ENCODE results near the gene SOX6.
"Not testable (repeated sequence)": the region's sequence is repeated elsewhere in the genome, so short reads cannot be mapped to it uniquely, and the experiment has no call there.

SOX6 gene

DNA sequence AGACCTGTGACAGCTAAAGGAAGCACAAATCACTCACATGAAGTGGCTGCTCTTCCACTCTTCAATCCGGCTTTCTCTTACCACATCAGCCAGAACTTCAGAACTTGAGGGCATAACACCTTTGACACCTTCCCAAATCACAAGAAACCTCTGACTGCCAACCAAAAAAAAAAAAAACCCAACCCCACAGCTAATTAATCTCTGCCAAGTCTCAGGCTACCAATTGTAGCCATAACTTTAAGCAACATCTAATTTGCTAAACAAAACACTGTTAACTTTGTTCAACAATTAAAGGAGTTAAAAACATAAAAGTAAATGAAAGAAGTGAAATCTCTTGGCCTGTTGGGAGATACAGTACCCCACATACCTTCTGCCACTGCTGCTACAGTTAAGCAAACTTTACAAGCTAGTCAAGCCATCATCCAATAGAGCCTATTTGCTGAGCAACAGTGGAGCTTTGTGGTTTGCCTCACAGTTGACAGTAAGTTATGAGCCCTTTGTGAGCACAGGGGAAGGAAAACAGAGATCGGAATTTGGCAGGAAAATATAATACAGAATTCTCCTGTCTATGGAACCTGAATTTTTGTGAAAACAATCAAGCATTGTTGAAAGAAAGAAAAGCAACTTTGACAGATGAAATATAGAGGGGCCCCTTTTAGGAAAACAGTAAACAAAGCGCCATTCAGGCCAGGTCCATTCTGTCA lies at the start of gene SOX6:
Gene SOX6 (minus strand): TSS at position 490 of the 704 bp plus-strand sequence. CDS start 15,298 bp downstream, outside the sequence.
- DNase-seq (ENCODE audit: low spot score) (no peak), FAIRE-seq (no peak)

- DNase-seq (ENCODE audit: low spot score) (no peak), FAIRE-seq (no peak)
These were observed 48.5 kb upstream of the SOX6 start for GRCh38 chr11:16404781-16405285.

DNA sequence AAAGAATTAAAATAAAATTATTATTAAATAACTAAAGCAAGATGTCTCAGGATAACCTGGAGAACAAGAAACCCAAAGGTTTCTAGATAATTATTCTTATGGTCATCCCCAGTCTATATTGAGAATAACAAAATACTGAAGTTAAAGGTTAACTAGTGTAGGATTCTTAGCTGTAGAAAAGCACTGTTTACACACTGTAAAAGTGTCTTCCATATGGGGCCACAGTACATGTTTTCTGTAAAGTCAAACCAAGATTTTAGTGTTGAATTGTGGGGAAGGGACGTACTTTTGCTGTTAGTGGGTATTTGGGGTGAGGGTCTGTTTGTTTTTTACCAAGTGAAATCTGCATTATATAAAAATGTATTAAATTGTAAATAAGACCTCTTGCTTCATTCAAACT lies 47.5 kb upstream of the SOX6 start:
- no peak for FAIRE-seq
- DNase-seq (ENCODE audit: low spot score) = no peak

DNA sequence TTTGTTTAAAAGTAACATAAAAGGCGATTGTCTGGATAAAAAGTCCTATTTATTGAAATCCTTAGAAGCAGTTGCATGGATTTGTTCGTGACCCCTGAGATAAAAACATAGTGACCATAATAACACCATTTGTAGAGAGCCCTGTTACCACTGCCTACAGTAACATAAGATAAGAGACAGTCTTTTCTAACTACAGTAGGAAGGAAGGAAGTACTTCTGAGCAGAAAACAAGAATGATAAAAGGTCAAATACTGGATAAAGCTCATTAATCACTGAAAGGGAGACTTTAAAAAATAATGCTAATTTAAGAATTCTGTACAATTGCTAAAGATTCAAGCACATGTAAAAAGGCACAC lies 47.1 kb upstream of the SOX6 start:
- FAIRE-seq (no peak), DNase-seq (ENCODE audit: low spot score) (no peak)

DNA sequence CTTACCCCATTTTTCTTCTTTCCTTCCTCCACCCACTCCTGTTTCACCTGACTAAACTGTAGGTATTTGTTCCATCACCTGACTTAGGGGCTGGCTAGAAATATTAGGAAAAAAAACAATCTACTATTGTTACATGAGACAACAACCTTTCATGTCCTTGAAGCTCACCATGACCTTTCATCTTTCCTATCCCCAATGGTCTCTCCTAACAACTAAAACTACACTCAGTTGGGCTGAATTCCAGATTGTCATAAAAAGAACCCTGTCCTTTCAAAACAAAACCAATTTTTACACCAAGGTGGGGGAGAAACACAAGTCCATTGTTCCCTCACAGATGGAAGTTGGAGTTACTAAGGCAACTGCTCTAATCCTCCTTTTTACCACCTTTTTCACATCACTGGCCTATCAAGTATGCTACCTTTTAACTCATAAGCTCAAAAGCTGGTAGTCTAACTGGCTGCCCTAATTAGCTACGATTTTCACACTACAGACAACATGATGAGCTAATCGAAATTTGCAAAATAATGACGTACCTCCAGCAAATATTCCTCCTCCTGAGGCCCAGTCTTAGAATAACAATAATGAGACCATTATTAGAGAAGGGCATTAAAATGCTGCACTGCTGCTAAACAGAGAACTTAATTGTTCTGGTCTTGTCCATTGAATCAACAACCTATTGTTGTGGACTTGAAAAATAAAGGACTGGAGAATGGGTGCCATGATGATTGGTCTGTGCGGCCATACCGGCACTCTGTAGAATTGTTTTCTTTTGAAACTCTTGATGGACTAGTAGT lies 46.5 kb upstream of the SOX6 start:
- FAIRE-seq (no peak), DNase-seq (ENCODE audit: low spot score) (no peak)

GRCh38 chr11:16397390-16397789 lies 41.0 kb upstream of the SOX6 start:
- FAIRE-seq (no peak), DNase-seq (ENCODE audit: low spot score) (no peak)

DNA sequence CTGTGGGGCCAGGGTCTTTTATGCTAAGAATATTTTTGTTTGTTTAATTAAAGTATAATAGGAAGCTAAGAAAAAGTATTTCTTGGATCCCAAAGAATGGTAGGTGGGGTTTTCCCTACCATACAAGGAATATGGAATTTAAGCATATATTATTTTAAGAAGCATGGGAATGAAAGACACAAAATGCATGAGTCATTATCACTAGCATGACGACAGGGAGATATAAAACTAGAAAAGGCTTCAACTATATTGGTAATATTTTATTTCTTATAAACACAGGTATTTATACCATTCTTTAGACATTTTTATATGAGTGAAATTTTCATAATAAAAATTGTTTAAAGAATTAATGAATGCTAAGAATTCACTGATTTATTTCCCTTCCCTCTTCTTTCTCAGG lies 39.3 kb upstream of the SOX6 start:
- no peak for FAIRE-seq

DNA sequence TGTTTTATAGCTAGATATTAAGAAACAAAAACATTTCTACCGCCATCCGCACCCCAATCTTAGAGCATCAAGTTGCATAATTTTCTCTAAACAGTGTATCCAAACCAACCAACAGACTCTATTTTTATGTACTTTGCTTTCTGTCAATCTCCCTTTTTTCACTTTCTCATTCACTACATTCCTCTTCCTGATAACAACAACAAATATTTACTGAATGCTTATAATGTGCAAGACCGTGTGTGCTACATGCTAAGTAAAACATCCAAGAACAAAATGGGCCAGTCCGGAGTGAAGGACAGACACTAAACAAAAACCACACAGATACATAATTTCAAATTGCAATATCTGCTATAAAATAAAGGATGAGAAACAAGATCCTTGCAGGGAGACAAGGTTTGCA lies 38.6 kb upstream of the SOX6 start:
- FAIRE-seq = no peak
- no peak for DNase-seq (ENCODE audit: low spot score)

More for the DNA sequence above, 39.3 kb upstream of the SOX6 start:
- DNase-seq (ENCODE audit: low spot score) = no peak

DNA sequence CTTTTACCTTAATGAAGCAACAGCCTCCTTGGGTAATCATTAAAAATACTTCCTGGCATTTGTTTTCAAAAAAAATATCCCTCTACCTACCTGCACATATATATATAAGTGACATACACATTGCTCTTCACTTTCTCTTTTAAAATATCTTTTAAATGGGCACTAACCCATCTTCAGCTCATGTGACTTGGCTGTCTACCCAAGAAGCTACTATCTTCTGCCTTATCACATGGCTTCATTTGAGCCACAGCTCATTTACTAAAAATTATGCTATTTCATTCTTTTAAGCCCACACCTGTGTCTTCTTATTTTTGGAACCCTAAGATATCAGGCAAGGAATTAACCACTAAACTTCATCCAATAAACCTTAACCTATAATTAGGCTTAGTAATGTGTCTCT lies 37.0 kb upstream of the SOX6 start:
- no peak for FAIRE-seq
- no peak for DNase-seq (ENCODE audit: low spot score)

GRCh38 chr11:16392616-16393015 lies 36.3 kb upstream of the SOX6 start:
- DNase-seq (ENCODE audit: low spot score) (no peak), FAIRE-seq (no peak)

DNA sequence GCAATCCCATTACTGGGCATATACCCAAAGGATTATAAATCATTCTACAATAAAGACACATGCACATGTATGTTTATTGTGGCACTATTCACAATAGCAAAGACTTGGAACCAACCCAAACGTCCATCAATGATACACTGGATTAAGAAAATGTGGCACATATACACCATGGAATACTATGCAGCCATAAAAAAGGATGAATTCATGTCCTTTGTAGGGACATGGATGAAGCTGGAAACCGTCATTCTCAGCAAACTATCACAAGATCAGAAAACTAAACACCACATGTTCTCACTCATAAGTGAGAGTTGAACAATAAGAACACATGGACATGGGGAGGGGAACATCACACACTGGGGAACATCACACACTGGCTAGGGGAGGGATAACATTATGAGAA lies 34.5 kb upstream of the SOX6 start:
- FAIRE-seq = not testable (repeated sequence)

GRCh38 chr11:16385099-16385498 lies 28.8 kb upstream of the SOX6 start:
- FAIRE-seq (no peak), DNase-seq (ENCODE audit: low spot score) (no peak)

More for the DNA sequence above, 34.5 kb upstream of the SOX6 start:
- DNase-seq (ENCODE audit: low spot score) = not testable (repeated sequence)

DNA sequence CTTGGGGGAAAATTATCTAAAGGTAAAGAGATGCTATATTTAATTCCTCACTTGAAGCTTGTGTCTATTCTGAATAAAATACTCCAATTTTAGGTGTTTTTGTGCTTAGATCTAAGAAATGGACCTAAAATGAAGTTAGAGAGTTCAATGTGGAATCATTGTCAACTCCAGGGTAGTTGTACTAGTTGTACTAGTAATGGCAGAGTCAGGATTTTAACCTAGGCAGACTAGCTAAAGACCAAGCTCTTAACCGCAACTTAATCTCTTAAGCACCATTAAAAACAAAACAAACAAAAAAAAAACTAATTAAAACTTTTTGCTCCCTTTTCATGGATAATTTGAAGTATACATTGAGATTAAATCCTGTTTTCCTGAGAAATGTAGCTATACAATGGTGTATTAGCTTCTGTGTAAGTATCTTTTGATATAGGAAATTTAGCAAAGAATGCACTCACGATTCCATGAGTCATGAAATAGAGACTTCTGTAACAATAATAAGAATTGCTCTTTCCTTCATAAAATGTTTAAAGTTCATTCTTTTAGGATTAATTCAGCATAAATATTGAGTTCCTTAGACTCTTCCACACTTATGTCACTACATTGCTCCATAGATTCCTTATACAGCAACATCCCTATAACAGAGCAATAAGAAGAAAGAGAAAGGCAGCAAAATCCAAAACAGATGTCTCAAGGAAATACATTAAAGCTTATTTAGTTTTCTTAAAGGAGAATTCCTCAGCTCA lies 26.5 kb upstream of the SOX6 start:
- DNase-seq (ENCODE audit: low spot score) (no peak), FAIRE-seq (no peak)

- DNase-seq (ENCODE audit: low spot score) (no peak), FAIRE-seq (no peak)
These were observed 25.8 kb upstream of the SOX6 start for GRCh38 chr11:16382186-16382585.

- FAIRE-seq (no peak), DNase-seq (ENCODE audit: low spot score) (no peak)
These were observed 24.7 kb upstream of the SOX6 start for GRCh38 chr11:16380941-16381568.

DNA sequence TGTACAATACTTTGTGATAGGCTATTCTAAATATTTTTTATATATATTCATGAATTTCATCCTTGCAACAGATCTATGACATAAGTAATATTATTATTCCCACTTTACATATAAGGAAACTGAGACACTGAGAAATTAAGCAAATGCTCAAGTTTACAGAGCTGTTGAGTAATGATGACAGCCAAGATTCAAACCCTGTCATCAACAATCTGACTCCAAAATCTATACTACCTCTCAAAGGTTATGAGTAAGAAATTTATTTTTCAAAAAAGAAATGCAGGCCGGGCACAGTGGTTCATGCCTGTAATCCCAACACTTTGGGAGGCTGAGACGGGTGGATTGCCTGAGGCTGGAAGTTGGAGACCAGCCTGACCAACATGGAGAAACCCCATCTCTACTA lies 22.6 kb upstream of the SOX6 start:
- FAIRE-seq (no peak), DNase-seq (ENCODE audit: low spot score) (no peak)

DNA sequence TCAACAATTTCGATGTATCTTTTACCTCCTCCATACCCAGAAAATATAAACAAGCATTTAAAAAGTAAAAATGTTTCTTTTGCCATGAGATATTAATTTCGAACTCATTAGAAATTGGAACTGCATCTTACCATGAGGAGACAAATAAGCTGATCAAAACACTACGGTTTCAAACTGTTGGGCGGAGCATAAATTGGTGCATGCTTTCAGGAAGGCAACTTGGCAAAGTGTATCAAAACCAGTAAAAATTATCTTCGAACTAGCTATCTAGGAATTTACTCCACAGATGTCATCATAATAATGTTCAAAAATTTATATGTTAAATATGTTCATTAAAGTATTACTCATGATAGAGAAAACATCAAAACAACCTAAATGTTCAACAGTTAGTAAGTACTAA lies 21.4 kb upstream of the SOX6 start:
- DNase-seq (ENCODE audit: low spot score) = no peak
- no peak for FAIRE-seq

DNA sequence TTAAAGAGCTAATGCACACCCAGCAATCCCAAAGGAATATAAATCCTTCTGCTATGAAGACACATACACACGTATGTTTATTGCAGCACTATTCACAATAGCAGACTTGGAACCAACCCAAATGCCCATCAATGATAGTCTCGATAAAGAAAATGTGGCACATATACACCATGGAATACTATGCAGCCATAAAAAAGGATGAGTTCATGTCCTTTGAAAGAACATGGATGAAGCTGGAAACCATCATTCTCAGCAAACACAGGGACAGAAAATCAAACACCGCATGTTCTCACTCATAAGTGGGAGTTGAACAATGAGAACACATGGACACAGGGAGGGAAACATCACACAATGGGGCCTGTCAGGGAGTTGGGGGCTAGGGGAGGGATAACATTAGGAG lies 19.3 kb upstream of the SOX6 start:
- not testable (repeated sequence) for FAIRE-seq; DNase-seq (ENCODE audit: low spot score)

DNA sequence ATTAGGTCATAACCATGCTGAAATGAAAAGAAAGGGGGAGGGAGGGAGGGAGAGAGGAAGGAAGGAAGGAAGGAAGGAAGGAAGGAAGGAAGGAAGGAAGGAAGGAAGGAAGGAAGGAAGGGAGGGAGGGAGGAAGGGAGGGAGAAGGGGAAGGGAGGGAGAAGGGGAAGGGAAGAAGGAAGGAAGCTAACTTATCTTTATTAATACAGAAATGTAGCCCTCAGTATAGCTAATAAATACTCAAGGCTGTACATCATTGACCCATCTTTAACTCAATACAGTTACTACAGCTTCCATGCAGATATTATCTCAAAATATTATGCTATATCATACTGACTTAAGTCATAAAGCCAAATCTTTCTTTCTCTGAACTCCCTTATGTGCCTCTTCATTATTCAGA lies 17.4 kb upstream of the SOX6 start:
- DNase-seq (ENCODE audit: low spot score) (no peak), FAIRE-seq (no peak)

DNA sequence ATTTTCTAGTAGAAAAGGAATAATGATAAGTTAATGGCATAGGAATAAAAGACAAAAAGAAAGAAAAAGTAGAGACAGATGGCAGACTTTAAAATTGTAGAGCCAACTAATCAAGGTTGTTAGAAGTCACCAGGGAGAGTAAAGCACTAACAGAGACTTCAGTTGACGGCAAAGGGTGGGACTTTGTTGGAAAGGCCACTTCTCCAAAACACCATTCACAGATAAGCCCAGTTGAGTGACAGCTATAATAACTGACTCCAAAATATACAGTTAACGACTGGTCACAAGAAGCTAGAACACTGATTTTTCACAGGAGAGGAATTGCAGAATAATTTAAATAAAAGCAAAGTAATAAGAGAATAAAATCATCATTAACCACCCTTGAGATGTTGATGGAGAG lies 16.0 kb upstream of the SOX6 start:
- DNase-seq (ENCODE audit: low spot score) (no peak), FAIRE-seq (no peak)

GRCh38 chr11:16367252-16367651 lies 10.9 kb upstream of the SOX6 start:
- DNase-seq (ENCODE audit: low spot score) = no peak
- no peak for FAIRE-seq
